ENCODE data around the gene TSPAN18. TPM values are rescaled to one million over a fixed set of nuclear protein-coding genes. Genes with fewer than 3 reads are reported as not detected.
A peak's percentile ranks its signal among the peaks of the same experiment; 100 is the strongest.

TSPAN18 gene
- total RNA-seq, 4 donors from 2014 or later = 31.1 to 74.6 (median 34.7) TPM

- H3K4me3 ChIP-seq = no peak overlapping the region
- no peaks in the 10 kb centered on the region for H3K36me3 ChIP-seq
- 22 to 45% methylated on average over 3 of the region's 3 CpGs for WGBS, 2 donors (ENCODE audit: low coverage in 1 of 2)
- peak overlapping the region in 1 of 4 donors; percentile 1 for H3K27ac ChIP-seq
- H3K27me3 ChIP-seq = no peaks in the 10 kb centered on the region
- no peak for ATAC-seq
- TF ChIP-seq POLR2A (IDR thresholded peaks at IDR 0.05) (no peak), CTCF (IDR thresholded peaks at IDR 0.05) (no peak), POLR2AphosphoS5 (IDR thresholded peaks at IDR 0.05) (no peak), EP300 (IDR thresholded peaks at IDR 0.05) (no peak)
- peaks cover 3 to 96% (median 19%) of the 10 kb centered on the region in 3 donors for H3K4me1 ChIP-seq
- H3K9me3 ChIP-seq = no peaks in the 10 kb centered on the region
Observed at GRCh38 chr11:44789496-44789895, 62.7 kb downstream of the TSPAN18 start.

GRCh38 chr11:44790211-44790610 lies 63.4 kb downstream of the TSPAN18 start:
- WGBS, 2 donors (ENCODE audit: low coverage in 1 of 2) = 85 to 92% methylated on average over 5 to 9 of the region's 10 CpGs
- no peak for TF ChIP-seq POLR2A (IDR thresholded peaks at IDR 0.05)
- TF ChIP-seq CTCF (IDR thresholded peaks at IDR 0.05) = no peak
- no peak for TF ChIP-seq EP300 (IDR thresholded peaks at IDR 0.05)
- TF ChIP-seq POLR2AphosphoS5 (IDR thresholded peaks at IDR 0.05) = no peak
- no peak overlapping the region for H3K27ac ChIP-seq
- H3K36me3 ChIP-seq = no peaks in the 10 kb centered on the region
- no peak for ATAC-seq
- H3K27me3 ChIP-seq = no peaks in the 10 kb centered on the region
- H3K4me3 ChIP-seq = no peak overlapping the region
- H3K4me1 ChIP-seq = peaks cover 3 to 88% (median 17%) of the 10 kb centered on the region in 3 donors
- H3K9me3 ChIP-seq = no peaks in the 10 kb centered on the region

GRCh38 chr11:44791316-44791925 lies 64.7 kb downstream of the TSPAN18 start:
- Histone ChIP-seq H3K27ac (peak overlapping the region in 1 of 4 donors; percentile 4), H3K27me3 (no peaks in the 10 kb centered on the region), H3K36me3 (no peaks in the 10 kb centered on the region), H3K4me3 (no peak overlapping the region), H3K9me3 (no peaks in the 10 kb centered on the region), H3K4me1 (peaks cover 0 to 76% (median 9%) of the 10 kb centered on the region in 3 donors)
- TF ChIP-seq CTCF (IDR thresholded peaks at IDR 0.05) (no peak), EP300 (IDR thresholded peaks at IDR 0.05) (no peak), POLR2A (IDR thresholded peaks at IDR 0.05) (no peak), POLR2AphosphoS5 (IDR thresholded peaks at IDR 0.05) (no peak)
- ATAC-seq = no peak
- WGBS, 2 donors (ENCODE audit: low coverage in 1 of 2) = 37 to 79% methylated on average over 2 to 4 of the region's 13 CpGs

GRCh38 chr11:44792171-44792570 lies 65.4 kb downstream of the TSPAN18 start:
- Histone ChIP-seq H3K4me1 (peaks cover 0 to 70% (median 9%) of the 10 kb centered on the region in 3 donors), H3K4me3 (no peak overlapping the region), H3K27ac (peak overlapping the region in 3 of 4 donors; percentile 50 to 59 (median 51)), H3K36me3 (no peaks in the 10 kb centered on the region), H3K9me3 (no peaks in the 10 kb centered on the region), H3K27me3 (no peaks in the 10 kb centered on the region)
- ATAC-seq = no peak
- TF ChIP-seq EP300 (IDR thresholded peaks at IDR 0.05) (no peak), CTCF (IDR thresholded peaks at IDR 0.05) (no peak), POLR2A (IDR thresholded peaks at IDR 0.05) (no peak), POLR2AphosphoS5 (IDR thresholded peaks at IDR 0.05) (no peak)
- 64 to 94% methylated on average over 8 of the region's 8 CpGs for WGBS, 2 donors (ENCODE audit: low coverage in 1 of 2)

Measured in gastroesophageal sphincter (tissue), 4 donors.